NT2/D1 (cell line): ENCODE data around the gene ABCC8.

Experiments
- SUZ12 ChIP-seq: IDR thresholded peaks from 2 replicates; pipeline ENCODE4 v1.6.1; 2011; ENCODE audit not compliant: insufficient read length, insufficient read depth; ENCODE audit errors: extremely low read depth
- YY1 ChIP-seq: IDR thresholded peaks from 2 replicates; pipeline ENCODE4 v1.6.1; 2011; ENCODE audit not compliant: insufficient read length, insufficient read depth

DNA sequence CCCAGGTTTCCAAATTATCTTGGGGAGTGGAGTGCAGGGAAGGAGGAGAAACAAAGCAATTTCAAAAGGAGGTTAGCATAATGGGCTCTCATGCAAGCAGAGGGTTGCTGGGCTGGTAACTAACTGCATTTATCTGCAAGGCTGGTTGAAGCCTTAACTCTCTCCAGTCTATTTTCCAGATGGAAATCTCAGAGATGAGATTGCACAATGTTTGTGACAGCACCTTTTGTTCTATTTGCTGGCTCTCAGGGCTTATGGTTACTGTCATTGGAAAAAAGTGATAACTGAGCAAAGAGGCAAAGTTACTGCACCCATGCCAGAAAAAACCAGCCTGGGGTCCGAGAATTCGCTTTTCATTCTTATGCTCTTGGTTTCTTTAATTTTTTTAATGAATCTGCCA lies 33.2 kb downstream of the ABCC8 start:
- TF ChIP-seq SUZ12 = no peak
- no peak for TF ChIP-seq YY1
